ENCODE results near the gene PEX14. TPM values are rescaled to one million over a fixed set of nuclear protein-coding genes. Genes with fewer than 3 reads are reported as not detected.

PEX14 gene
- polyA plus RNA-seq, 1 donor (not counting 4 experiments of a cell fraction or from before 2014, with no cell fraction given), result 8.4 TPM

DNA sequence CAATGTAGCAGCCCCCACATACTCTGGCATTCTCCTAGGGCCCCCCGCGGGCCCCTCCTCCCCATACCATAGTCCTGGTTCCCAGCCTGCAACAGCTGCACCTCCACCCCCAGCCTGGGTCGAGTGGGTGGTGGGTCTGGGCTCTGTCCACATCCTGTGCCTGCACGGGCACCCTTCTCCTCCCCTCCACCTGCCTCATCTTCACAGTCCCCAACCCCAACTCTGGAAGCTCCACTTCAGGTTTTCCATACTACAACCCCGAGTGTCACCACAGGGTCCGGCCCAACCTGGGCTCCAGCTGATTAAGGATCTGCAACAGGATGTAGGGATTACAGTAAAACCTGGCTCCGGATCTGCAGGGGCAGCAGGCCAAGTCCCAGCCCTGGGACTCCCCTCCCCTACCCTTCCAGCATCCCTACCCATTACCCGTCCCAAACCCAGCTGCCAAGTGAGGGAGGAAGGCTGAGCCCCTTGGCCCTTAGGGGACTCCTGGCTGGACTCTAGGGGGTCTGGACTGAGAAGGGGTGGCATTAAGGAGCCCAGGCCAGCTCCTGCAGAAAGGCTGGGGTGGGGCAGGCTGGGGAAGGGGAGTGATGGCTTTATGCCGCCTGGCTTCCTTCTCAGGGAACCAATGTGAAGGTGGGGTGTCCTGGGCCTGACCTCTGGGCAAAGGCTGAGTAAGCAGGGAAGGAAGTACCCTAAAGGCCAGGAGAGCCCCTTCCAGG lies 204.9 kb downstream of the PEX14 start:
- H3K4me2 ChIP-seq (ENCODE audit: control insufficient read depth, extremely low read depth, insufficient read depth, low read depth, low read length), result no peak overlapping the region
- no peak overlapping the region for H3K4me3 ChIP-seq (ENCODE audit: control insufficient read depth in 2 of 3, extremely low read depth in 1 of 3, insufficient read depth in 2 of 3, low read depth in 1 of 3, low read length in 3 of 3)
- TF ChIP-seq, protein P1, sequence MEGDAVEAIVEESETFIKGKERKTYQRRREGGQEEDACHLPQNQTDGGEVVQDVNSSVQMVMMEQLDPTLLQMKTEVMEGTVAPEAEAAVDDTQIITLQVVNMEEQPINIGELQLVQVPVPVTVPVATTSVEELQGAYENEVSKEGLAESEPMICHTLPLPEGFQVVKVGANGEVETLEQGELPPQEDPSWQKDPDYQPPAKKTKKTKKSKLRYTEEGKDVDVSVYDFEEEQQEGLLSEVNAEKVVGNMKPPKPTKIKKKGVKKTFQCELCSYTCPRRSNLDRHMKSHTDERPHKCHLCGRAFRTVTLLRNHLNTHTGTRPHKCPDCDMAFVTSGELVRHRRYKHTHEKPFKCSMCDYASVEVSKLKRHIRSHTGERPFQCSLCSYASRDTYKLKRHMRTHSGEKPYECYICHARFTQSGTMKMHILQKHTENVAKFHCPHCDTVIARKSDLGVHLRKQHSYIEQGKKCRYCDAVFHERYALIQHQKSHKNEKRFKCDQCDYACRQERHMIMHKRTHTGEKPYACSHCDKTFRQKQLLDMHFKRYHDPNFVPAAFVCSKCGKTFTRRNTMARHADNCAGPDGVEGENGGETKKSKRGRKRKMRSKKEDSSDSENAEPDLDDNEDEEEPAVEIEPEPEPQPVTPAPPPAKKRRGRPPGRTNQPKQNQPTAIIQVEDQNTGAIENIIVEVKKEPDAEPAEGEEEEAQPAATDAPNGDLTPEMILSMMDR (optimal IDR thresholded peaks at IDR 0.05 in 1 of 3, IDR thresholded peaks at IDR 0.05 in 1 of 3, conservative IDR thresholded peaks at IDR 0.05 in 1 of 3; ENCODE audit: extremely low read depth in 1 of 3, insufficient read depth in 2 of 3, low read length in 3 of 3), result no peak
- TF ChIP-seq EZH2 (IDR thresholded peaks at IDR 0.05; ENCODE audit: low read length), result no peak
- peaks cover 4% of the 10 kb centered on the region for H3K4me1 ChIP-seq (ENCODE audit: control insufficient read depth, extremely low read depth, insufficient read depth, low read length)
- H3K79me2 ChIP-seq (ENCODE audit: control insufficient read depth, insufficient read depth, low read length), result no peaks in the 10 kb centered on the region
- H3K27ac ChIP-seq (ENCODE audit: control insufficient read depth, insufficient read depth, low read length), result no peak overlapping the region
- FAIRE-seq (no peak), DNase-seq (ENCODE audit: low read depth, low spot score) (no peak)
- no peaks in the 10 kb centered on the region for H3K9me3 ChIP-seq (ENCODE audit: control insufficient read depth, low read depth, low read length)
- H3K36me3 ChIP-seq (ENCODE audit: control insufficient read depth in 2 of 2, extremely low read depth in 1 of 2, insufficient read depth in 2 of 2, low read length in 2 of 2), result peaks cover 0 to 4% of the 10 kb centered on the region in 2 experiments
- dilution Hi-C loops (cut with MboI; ENCODE audit: extremely low pct_ligation_motif_present, low sequenced_read_pairs), result no loop called here
- no peak overlapping the region for H3K9ac ChIP-seq (ENCODE audit: control insufficient read depth, extremely low read depth, insufficient read depth, low read length)
- no peaks in the 10 kb centered on the region for H3K27me3 ChIP-seq (ENCODE audit: control insufficient read depth, extremely low read depth, insufficient read depth, low read length)
- H4K20me1 ChIP-seq (ENCODE audit: control insufficient read depth, extremely low read depth, insufficient read depth, low read length), result peaks cover 3% of the 10 kb centered on the region
- no peaks in the 10 kb centered on the region for H3K9me1 ChIP-seq (ENCODE audit: control insufficient read depth, extremely low read depth, insufficient read depth, low read length)
- H2AFZ ChIP-seq (ENCODE audit: control insufficient read depth, low read length), result no peak overlapping the region

Small RNAs within 50 kb of the gene (small RNA-seq; reads per million reads assigned to genes)
- gene RN7SL614P (ENCODE audit: insufficient read length in 3 of 3, low read depth in 3 of 3, low replicate concordance in 1 of 3), result 0 reads per million in 3 experiments

Other genes with a start within 250 kb of the PEX14 start
- gene PGD, start 75.9 kb upstream of the PEX14 start, polyA plus RNA-seq, result 67.2 to 104 TPM (median 79.1 TPM) in 3 replicates
- 4.6 to 13.3 TPM (median 10.3 TPM) in 3 replicates for gene CENPS, start 44.5 kb upstream of the PEX14 start, polyA plus RNA-seq
- 0.17 TPM in 1 of 3 replicates, not detected in the others for gene CORT, start 24.9 kb upstream of the PEX14 start, polyA plus RNA-seq
- 44.4 to 63.1 TPM (median 53.1 TPM) in 3 replicates for gene DFFA, start 2.4 kb upstream of the PEX14 start, polyA plus RNA-seq

All from keratinocyte (primary cell).